Measurements from ENCODE around the gene C21orf91.
"Not testable (repeated sequence)": the region's sequence is repeated elsewhere in the genome, so short reads cannot be mapped to it uniquely, and the experiment has no call there.

The C21orf91 gene

DNA sequence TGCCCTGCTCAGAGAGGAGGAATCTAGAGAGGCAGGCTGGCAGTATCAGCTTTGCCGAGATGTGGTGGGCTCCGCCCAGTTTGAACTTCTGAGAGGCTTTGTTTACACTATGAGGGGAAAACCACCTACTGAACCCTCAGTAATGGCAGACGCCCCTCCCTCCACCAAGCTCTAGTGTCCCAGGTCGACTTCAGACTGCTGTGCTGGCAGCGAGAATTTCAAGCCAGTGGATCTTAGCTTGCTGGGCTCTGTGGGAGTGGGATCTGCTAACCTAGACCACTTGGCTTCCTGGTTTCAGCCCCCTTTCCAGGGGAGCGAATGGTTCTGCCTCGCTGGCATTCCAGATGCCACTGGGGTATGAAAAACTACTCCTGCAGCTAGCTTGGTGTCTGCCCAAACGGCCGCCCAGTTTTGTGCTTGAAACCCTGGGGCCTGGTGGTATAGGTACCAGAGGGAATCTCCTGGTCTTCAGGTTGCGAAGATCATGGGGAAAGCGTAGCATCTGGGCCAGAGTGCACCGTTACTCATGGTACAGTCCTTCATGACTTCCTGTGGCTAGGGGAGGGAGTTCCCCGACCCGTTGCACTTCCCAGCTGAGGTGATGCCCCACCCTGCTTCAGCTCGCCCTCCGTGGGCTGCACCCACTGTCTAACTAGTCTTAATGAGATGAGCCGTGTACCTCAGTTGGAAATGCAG, 43.6 kb downstream of the C21orf91 start:
- no peak for DNase-seq

DNA sequence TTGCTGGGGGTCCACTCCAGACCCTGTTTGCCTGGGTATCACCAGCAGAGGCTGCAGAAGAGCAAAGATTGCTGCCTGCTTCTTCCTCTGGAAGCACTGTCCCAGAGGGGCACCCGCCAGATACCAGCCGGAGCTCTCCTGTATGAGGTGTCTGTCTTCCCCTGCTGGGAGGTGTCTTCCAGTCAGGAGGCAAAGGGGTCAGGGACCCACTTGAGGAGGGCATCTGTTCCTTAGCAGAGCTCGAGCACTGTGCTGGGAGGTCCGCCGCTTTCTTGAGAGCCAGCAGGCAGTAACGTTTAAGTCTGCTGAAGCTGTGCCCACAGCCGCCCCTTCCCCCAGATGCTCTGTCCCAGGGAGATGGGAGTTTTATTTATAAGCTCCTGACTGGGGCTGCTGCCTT, 44.1 kb downstream of the C21orf91 start:
- not testable (repeated sequence) for DNase-seq

DNA sequence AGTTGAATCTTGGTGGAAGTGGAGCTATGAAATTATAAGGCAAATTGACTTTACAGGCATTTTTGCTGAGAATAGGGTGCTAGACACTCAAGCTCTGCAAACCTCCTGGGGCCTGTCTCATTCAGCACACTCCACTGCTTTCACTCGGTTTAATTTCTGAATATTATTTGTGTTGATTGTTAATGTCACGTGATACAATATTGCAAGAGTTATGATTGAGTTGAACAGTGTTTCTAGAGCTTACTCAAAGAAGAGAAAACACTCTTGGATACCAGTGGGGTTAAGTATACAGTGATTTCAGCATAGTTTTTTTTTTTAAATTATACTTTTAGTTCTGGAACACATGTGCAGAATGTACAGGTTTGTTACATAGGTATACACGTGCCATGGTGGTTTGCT, 49.7 kb downstream of the C21orf91 start:
- no peak for DNase-seq

DNA sequence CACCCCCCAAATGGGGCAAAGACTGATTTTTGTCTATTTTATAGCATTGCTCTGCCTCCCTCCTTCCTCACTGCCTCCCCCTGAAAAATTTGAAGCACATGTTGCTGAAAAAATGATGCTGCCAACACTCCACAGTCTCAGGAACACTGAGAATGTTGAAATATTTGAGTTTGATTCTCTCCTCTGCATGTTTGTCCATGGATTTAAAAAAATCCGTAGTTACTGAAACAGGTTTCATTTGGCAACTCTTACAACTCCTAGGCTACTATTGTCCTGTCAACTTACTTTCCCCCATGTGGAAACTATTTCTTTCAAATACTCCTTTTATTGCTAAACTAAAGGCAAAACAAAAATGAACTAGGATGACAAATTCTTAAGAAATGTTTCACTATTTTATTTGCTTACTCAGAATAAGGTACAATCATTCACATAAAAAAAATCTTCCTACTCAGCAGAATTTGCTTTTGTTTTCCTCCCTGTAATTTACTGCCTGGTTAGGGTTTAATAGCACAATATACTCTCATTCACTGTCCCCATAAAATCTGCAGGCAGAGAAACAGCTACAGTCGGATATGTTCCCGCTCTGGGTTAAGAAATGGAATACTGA, 50.2 kb downstream of the C21orf91 start:
- no peak for DNase-seq

DNA sequence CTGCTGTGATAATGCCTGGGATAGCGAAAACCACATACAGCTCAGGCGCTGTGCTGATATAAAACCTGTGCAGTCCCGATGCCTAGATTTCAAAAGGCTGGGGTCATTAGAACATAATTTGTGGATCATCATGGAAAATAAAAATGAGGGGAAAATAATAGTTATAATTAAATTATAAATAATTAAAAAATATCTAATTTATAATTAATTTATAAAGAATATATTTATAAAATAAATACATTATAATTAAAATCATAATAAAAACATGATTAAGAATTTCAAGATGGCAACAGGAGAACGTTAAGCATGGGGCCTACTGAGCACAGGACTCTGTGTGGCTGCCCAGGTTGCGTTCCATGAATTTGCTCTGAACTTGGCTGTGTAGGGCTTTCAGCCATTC, 53.9 kb downstream of the C21orf91 start:
- DNase-seq: no peak

DNA sequence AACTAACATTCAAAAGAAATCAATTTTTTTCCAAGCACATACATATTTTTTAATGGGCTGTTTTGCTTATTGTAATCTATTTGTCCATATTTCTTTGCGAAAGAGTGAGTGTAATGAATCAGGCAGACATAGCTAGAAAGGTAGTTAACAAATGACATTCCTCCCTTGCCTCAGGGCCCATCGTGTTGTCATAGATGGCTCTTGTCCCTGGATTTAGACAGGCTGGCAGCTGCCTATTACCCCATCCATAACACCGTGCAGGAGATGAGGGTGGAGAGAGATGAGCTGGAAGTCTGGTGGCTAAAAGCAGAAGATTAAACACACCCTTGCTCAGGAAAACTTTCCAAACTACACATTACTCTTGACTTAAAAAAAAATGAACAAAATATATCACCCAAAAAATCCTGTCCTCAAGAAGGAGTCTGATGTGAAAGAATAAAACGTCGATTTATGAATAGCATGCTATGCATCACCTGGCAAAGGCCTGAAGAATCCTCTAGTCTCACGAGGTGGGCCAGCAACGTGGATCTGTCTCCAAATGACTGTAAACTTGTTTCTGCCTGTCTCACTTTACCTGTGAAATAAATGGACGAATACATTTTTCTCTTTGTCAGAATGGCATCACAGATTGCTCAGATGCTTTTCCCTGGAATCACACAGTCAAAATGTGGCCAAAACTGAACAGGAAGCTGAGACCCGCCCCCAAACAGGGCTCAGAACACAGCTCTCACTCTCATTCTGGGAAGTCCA, 55.7 kb downstream of the C21orf91 start:
- no peak for DNase-seq

DNA sequence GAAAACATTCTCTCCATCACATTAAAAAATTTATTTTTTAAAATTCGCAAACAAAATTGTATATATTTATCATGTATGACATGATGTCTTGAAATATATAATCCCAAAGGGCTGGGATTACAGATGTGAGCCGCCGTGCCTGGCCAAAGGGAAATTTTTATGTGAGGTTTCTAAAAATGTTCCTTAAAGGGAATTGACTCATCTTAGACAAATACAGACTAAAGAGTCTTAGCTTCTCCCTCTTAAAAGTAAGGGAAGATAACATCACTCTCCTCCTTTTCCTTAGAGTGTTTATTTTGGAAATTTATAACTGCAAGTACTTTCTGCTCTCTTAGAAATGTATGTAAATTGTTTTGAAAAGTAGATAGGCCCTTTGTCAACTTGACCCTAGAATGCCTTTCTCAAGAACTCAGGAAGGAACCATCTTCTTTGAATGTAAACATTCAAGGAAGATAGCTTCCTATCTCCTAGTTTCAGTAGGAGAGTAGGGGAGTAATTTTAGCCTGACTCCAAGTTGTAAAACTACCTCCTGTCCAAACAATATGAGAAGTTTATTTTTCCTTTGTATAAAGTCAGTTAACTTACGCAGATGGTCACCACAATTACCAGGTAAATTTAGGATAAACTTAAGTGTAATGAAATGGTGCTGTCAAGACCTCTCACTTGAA, 59.5 kb downstream of the C21orf91 start:
- no peak for DNase-seq

DNA sequence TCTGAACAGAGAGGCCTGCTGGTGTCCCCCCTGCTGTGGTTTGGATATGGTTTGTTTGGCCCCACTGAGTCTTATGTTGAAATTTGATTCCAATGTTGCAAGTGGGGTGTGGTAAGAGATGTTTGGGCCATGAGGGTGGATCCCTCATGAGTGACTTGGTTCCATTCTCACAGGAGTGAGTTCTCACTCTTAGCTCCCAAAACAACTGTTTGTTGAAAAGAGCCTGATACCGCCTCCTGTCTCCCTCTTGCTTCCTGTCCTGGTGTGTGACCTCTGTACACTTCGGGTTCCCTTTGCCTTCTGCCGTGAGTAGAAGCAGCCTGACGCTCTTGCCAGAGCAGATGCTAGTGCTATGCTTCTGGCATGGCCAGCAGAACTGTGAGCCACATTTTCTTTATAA, 60.5 kb downstream of the C21orf91 start:
- DNase-seq: no peak

DNA sequence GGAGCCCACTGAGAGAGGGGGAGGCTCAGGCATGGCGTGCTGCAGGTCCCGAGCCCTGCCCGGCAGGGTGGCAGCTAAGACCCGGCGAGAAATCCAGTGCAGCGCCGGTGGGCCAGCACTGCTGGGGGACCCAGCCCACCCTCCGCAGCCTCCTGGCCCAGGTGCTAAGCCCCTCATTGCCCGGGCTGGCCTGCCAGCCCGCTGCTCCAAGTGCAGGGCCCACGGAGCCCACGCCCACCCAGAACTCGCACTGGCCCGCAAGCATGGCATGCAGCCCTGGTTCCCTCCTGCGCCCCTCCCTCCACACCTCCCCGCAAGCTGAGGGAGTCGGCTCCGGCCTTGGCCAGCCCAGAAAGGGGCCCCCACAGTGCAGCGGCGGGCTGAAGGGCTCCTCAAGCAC, 61.5 kb downstream of the C21orf91 start:
- no peak for DNase-seq

DNA sequence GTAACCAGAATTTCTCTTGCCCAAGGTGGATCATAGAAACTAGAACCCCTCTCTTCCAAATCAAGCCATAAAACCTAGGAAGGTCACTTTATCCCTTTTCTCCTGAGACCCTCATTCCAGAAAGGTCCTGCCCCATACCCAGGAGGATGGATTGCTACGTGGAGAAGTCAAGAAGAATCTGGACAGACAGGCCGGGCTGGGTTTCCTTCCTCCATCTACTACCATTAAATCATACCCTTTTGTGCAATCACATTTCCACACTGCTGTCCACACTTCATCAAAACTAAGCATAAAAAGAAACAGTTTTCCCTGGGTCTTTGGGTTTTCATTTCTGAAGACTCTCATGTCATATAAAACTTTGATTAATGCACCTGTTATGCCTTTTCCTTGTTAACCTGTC, 65.4 kb downstream of the C21orf91 start:
- no peak for DNase-seq

DNA sequence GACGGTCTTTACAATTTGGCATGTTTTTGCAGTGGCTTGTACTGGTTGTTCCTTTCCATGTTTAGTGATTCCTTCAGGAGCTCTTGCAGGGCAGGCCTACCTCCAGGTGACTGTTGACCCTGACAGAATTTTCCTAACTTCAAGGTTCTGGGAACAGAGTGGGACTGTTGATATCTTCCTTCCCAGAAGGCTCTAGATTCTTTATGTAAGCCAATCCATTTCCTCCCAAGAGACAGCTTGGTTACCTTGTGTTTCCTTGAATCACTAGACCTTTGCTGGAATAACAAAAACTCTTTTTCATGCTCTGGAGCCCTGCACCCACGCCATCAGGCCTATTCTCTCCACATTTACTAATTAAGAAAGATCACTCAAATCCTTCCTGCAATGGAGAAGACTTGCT, 67.0 kb downstream of the C21orf91 start:
- no peak for DNase-seq

DNA sequence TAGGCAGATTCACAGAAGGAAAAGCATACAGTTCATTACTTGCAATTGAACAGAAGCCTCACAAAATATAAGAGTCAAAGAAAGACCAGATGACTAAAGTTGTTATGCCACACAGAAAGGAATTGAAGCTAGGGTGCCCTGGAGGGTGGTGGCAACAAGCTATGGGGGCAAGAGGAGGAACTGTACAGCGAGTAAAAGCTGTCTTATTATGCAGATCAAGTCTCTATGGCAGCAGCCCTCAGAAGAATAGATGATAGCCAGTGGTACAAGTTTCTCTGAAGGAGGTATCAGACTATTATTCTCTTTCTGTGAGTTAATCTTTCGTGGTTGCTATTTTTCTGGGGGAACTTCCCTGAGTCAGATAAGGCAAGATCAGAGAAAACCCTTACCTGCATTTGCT, 72.2 kb downstream of the C21orf91 start:
- DNase-seq: no peak

DNA sequence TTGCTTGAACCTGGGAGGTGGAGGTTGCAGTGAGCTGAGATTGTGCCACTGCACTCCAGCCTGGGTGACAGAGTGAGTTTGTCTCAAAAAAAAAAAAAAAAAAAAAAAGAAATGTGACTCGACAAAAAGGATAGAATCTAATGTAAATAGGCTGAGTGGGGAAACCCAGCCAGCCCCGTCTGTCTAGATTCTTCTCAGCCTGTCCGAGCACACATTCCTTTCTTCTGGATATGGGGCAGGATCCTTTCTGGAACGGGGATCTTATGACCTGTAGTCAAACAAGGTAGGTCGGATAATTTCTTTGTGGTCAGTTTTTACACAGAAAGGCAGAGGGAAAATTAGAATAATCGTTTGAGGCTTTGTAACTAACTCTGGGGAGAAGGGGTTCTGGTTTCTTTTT, 74.1 kb downstream of the C21orf91 start:
- DNase-seq: no peak

DNA sequence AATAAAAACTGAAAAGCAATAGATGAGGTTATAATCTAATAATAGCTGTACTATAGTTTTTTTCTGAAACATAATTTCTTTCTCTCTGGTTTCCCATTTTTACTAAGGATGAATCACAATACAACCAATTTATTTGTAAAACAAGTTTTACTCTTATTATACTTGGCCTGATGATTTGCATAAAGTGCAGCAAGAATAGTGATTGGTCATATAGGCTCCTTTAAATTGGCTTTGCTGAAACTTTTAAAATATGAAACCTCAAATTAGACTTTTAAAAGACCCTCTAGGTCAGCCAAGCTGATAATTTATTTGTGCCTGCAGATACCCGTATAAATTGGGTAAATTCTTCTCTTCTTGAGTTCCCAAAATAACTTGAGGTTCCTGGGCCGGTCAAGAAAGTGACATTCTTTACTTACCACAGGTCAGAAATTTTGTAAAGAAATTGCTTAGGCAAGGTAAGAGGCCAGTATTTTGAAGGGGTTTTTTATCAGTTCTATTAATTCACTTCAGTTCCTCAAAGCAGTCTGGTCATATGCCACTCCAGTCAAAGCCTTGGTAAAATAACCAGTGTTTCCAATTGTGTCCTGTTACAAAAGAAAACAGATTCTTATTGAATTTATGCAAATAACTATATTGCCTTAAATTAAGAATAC, 76.1 kb downstream of the C21orf91 start:
- DNase-seq: no peak

DNA sequence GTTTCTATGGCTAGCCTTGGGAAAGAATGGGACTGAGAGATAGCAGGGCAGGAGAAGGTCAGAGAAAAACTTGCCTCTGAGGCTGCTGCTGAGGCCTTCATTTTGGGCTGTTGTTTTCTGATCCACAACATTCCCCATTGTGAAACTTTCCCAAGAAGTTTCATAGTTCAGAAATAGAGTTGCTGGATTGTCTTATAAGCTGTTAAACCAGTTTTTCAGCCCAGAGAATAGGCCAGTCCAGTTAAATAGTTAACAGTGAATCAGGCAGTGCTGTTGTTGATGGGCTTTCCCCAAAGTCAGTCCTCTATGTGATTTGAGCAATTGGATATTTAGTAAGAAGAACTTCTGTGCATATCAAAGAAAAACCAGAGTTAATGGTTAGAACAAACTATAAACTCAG, 77.0 kb downstream of the C21orf91 start:
- no peak for DNase-seq
